CD14-positive monocyte (primary cell): ENCODE results near the gene VPS8. TPM values are rescaled to one million over a fixed set of nuclear protein-coding genes. Genes with fewer than 3 reads are reported as not detected.

ENCODE experiments used
- DNase-seq, 3 donors: peaks; one replicate each; pipeline ENCODE4 v3.0.0-alpha.2; 2011 to 2022
- H2AFZ ChIP-seq: 2 replicates; pipeline ENCODE4 v1.6.0; 2012; ENCODE audit warnings: mild to moderate bottlenecking, low read depth, low read length, inconsistent platforms; ENCODE audit not compliant: insufficient read depth, poor library complexity, severe bottlenecking
- H3K27ac ChIP-seq, 2 donors: 1 replicate in 1 of 2; 2 replicates in 1 of 2; pipeline ENCODE4 v1.5.1; 2012 to 2013; ENCODE audit warnings: low read length in 2 of 2, control low read depth in 1 of 2, inconsistent platforms in 1 of 2, low read depth in 1 of 2, mild to moderate bottlenecking in 1 of 2
- H3K27me3 ChIP-seq, 2 donors: one replicate each; pipeline versions ENCODE4 v1.6.0 to v1.6.1; 2011 to 2013; ENCODE audit warnings: low read length in 2 of 2; ENCODE audit not compliant: control insufficient read depth in 2 of 2, insufficient read depth in 2 of 2
- H3K36me3 ChIP-seq, 2 donors: replicated peaks in 1 of 2; 1 replicate in 1 of 2; 2 replicates in 1 of 2; pipeline versions ENCODE4 v1.5.1 to v1.6.1; 2012 to 2013; ENCODE audit warnings: low read length in 2 of 2, control low read depth in 1 of 2, inconsistent platforms in 1 of 2, mild to moderate bottlenecking in 1 of 2; ENCODE audit not compliant: insufficient read depth in 2 of 2, control insufficient read depth in 1 of 2
- H3K4me1 ChIP-seq, 2 donors: 1 replicate in 1 of 2; 2 replicates in 1 of 2; pipeline versions ENCODE4 v1.5.1 to v1.6.1; 2012 to 2013; ENCODE audit warnings: low read length in 2 of 2, control low read depth in 1 of 2, inconsistent platforms in 1 of 2, mild to moderate bottlenecking in 1 of 2, moderate library complexity in 1 of 2; ENCODE audit not compliant: insufficient read depth in 2 of 2, control insufficient read depth in 1 of 2
- H3K4me2 ChIP-seq: replicated peaks from 2 replicates; pipeline ENCODE3; 2012; ENCODE audit warnings: low read length, moderate library complexity, mild to moderate bottlenecking; ENCODE audit not compliant: poor library complexity, severe bottlenecking; ENCODE audit errors: extremely low read depth
- H3K4me3 ChIP-seq, 3 experiments: fragments of 200-600 bp in 1 of 3; sonication (generic) in 1 of 3; replicated peaks in 1 of 3; 1 replicate in 2 of 3; 2 replicates in 1 of 3; pipeline ENCODE4 v1.5.1; 2011 to 2013; ENCODE audit warnings: low read length in 3 of 3, mild to moderate bottlenecking in 3 of 3, control low read depth in 2 of 3, low read depth in 2 of 3, inconsistent platforms in 1 of 3, moderate library complexity in 1 of 3
- H3K79me2 ChIP-seq: 2 replicates; pipeline ENCODE4 v1.6.0; 2012; ENCODE audit warnings: mild to moderate bottlenecking, control low read depth, inconsistent platforms, low read length, moderate library complexity; ENCODE audit not compliant: insufficient read depth
- H3K9ac ChIP-seq: 2 replicates; pipeline ENCODE4 v1.6.0; 2017; ENCODE audit warnings: low read length, mild to moderate bottlenecking; ENCODE audit not compliant: insufficient read depth, poor library complexity, severe bottlenecking
- H3K9me3 ChIP-seq, 2 donors: replicated peaks in 1 of 2; 1 replicate in 1 of 2; 2 replicates in 1 of 2; pipeline versions ENCODE4 v1.5.1 to v1.6.1; 2012 to 2013; ENCODE audit warnings: low read length in 2 of 2, control low read depth in 1 of 2; ENCODE audit not compliant: control insufficient read depth in 1 of 2, insufficient read depth in 1 of 2
- H4K20me1 ChIP-seq: 2 replicates; pipeline ENCODE4 v1.6.0; 2012; ENCODE audit warnings: mild to moderate bottlenecking, low read length, control low read depth, moderate library complexity; ENCODE audit not compliant: insufficient read depth
- H3K27ac Mint-ChIP-seq, 7 donors: one replicate each; pipeline ENCODE4 v1.8.0; 2020; ENCODE audit warnings: mild to moderate bottlenecking in 7 of 7, mixed read lengths in 7 of 7, moderate library complexity in 6 of 7, inconsistent platforms in 2 of 7
- H3K27me3 Mint-ChIP-seq, 3 donors: one replicate each; pipeline ENCODE4 v1.8.0; 2021 to 2022; ENCODE audit warnings: low read depth in 3 of 3, mild to moderate bottlenecking in 3 of 3, mixed read lengths in 3 of 3, moderate library complexity in 3 of 3, inconsistent platforms in 1 of 3
- H3K36me3 Mint-ChIP-seq, 2 donors: one replicate each; pipeline ENCODE4 v1.8.0; 2020; ENCODE audit warnings: mixed read lengths in 2 of 2, inconsistent platforms in 1 of 2, mild to moderate bottlenecking in 1 of 2
- H3K4me1 Mint-ChIP-seq: one replicate; pipeline ENCODE4 v1.8.0; 2020; ENCODE audit warnings: mild to moderate bottlenecking, mixed read lengths
- H3K4me3 Mint-ChIP-seq, 2 donors: one replicate each; pipeline ENCODE4 v1.8.0; 2020; ENCODE audit warnings: mild to moderate bottlenecking in 2 of 2, mixed read lengths in 2 of 2, moderate library complexity in 1 of 2
- H3K9me3 Mint-ChIP-seq, 7 donors: one replicate each; pipeline ENCODE4 v1.8.0; 2020 to 2022; ENCODE audit warnings: mixed read lengths in 7 of 7, mild to moderate bottlenecking in 6 of 7, moderate library complexity in 6 of 7, inconsistent platforms in 2 of 7
- CTCF ChIP-seq: fragments of 200-600 bp; IDR thresholded peaks from one replicate; pipeline ENCODE4 v1.8.0; 2022; ENCODE audit warnings: antibody characterized with exemption, mild to moderate bottlenecking
- WGBS: methylation state at CpG from one replicate; pipeline ENCODE4 v1.1.5; 2013; ENCODE audit warnings: missing lambda C conversion rate; ENCODE audit not compliant: insufficient coverage; 5-methylcytosine and 5-hydroxymethylcytosine counted together
- intact Hi-C, 2 donors: fragments of 100-400 bp; cut with micrococcal nuclease; formaldehyde crosslinking; loops; one replicate each; pipeline versions ENCODE4 v1.15.0 to v1.15.1; 2023
- polyA plus RNA-seq, 3 donors: library from polyadenylated mRNA; depleted of rRNA in 1 of 3; unstranded in 2 of 3; stranded (reverse) in 1 of 3; fragments of 300-500 nt in 2 of 3; fragments of >200 nt in 1 of 3; fragmentation: Illumina TruSeq in 2 of 3; gene quantifications; 1 replicate in 2 of 3; 2 replicates in 1 of 3; pipeline ENCODE4 v1.2.3, GENCODE V29; 2012 to 2021

The VPS8 gene
- polyA plus RNA-seq, 3 donors: 22.0 to 42.3 (median 29.2) TPM

- Histone ChIP-seq H3K4me2 (no peak overlapping the region), H4K20me1 (no peaks in the 10 kb centered on the region), H3K4me3 (no peak overlapping the region), H3K9me3 (no peaks in the 10 kb centered on the region), H2AFZ (no peak overlapping the region), H3K79me2 (no peaks in the 10 kb centered on the region), H3K36me3 (no peaks in the 10 kb centered on the region), H3K27me3 (no peaks in the 10 kb centered on the region), H3K9ac (no peak overlapping the region), H3K4me1 (peaks cover 33 to 45% of the 10 kb centered on the region in 2 donors), H3K27ac (no peak overlapping the region)
- WGBS: 94% methylated on average over 9 of the region's 26 CpGs
- no peak overlapping the region for H3K4me3 Mint-ChIP-seq
- no peak for DNase-seq
- H3K4me1 Mint-ChIP-seq: peaks cover 40% of the 10 kb centered on the region
- H3K9me3 Mint-ChIP-seq: peaks cover 0 to 2% (median 0%) of the 10 kb centered on the region in 7 donors
- H3K27ac Mint-ChIP-seq: no peak overlapping the region
- H3K27me3 Mint-ChIP-seq: peaks cover 5 to 8% (median 8%) of the 10 kb centered on the region in 3 donors
- intact Hi-C loops: loop anchor here in 1 of 2 donors (10.0 kb wide), 2 partner anchors 55 to 395 kb away; partner anchors contain the start of genes MAGEF1 and THPO
- H3K36me3 Mint-ChIP-seq: no peaks in the 10 kb centered on the region
- TF ChIP-seq CTCF: no peak
These were observed 42.4 kb upstream of the VPS8 start for GRCh38 chr3:184769382-184770170.

GRCh38 chr3:184770541-184770940, 41.4 kb upstream of the VPS8 start:
- Mint-ChIP-seq H3K4me1 (peaks cover 31% of the 10 kb centered on the region), H3K36me3 (peaks cover 0 to 2% of the 10 kb centered on the region in 2 donors), H3K27ac (no peak overlapping the region), H3K4me3 (peak overlapping the region in 1 of 2 donors; percentile 15), H3K27me3 (peaks cover 5 to 9% (median 8%) of the 10 kb centered on the region in 3 donors), H3K9me3 (peaks cover 0 to 2% (median 0%) of the 10 kb centered on the region in 7 donors)
- no peak for DNase-seq
- WGBS: 95% methylated on average over 12 of the region's 12 CpGs
- TF ChIP-seq CTCF: no peak
- no peaks in the 10 kb centered on the region for H3K79me2 ChIP-seq
- no peaks in the 10 kb centered on the region for H3K36me3 ChIP-seq
- H3K9ac ChIP-seq: no peak overlapping the region
- no peak overlapping the region for H3K4me3 ChIP-seq
- peaks cover 25 to 35% of the 10 kb centered on the region in 2 donors for H3K4me1 ChIP-seq
- no peak overlapping the region for H3K27ac ChIP-seq
- intact Hi-C loops: loop anchor here in 1 of 2 donors (10.0 kb wide), 1 partner anchor 396 kb away; the partner anchor contains the start of gene THPO
- H4K20me1 ChIP-seq: no peaks in the 10 kb centered on the region
- no peaks in the 10 kb centered on the region for H3K27me3 ChIP-seq
- H3K4me2 ChIP-seq: no peak overlapping the region
- no peak overlapping the region for H2AFZ ChIP-seq
- H3K9me3 ChIP-seq: no peaks in the 10 kb centered on the region
